HG03521 (cell line): ENCODE measurements around the gene ADGRL3.

Source experiments
- ATAC-seq: cut with Tn5 transposase; IDR thresholded peaks from one replicate; pipeline ENCODE4 v1.9.1; 2021; ENCODE audit warnings: mild to moderate bottlenecking, moderate library complexity; ENCODE audit not compliant: unreplicated experiment

ADGRL3 gene

GRCh38 chr4:61770456-61770855, 570.3 kb downstream of the ADGRL3 start:
- no peak for ATAC-seq

GRCh38 chr4:61771056-61771455, 570.9 kb downstream of the ADGRL3 start:
- ATAC-seq = no peak

- ATAC-seq = no peak
Measured at GRCh38 chr4:61772126-61772525, 572.0 kb downstream of the ADGRL3 start.

GRCh38 chr4:61773655-61774245, 573.6 kb downstream of the ADGRL3 start:
- no peak for ATAC-seq

- no peak for ATAC-seq
Measured at GRCh38 chr4:61782133-61782532, 582.0 kb downstream of the ADGRL3 start.

- ATAC-seq = no peak
Measured at GRCh38 chr4:61783050-61783449, 582.9 kb downstream of the ADGRL3 start.

- ATAC-seq = no peak
Measured at GRCh38 chr4:61785761-61786160, 585.6 kb downstream of the ADGRL3 start.

- ATAC-seq = no peak
Measured at GRCh38 chr4:61786211-61786610, 586.1 kb downstream of the ADGRL3 start.

GRCh38 chr4:61795998-61796397, 595.9 kb downstream of the ADGRL3 start:
- no peak for ATAC-seq

- no peak for ATAC-seq
Measured at GRCh38 chr4:61799794-61800193, 599.7 kb downstream of the ADGRL3 start.

GRCh38 chr4:61805227-61805626, 605.1 kb downstream of the ADGRL3 start:
- no peak for ATAC-seq

GRCh38 chr4:61805979-61806378, 605.9 kb downstream of the ADGRL3 start:
- no peak for ATAC-seq

GRCh38 chr4:61812171-61812570, 612.0 kb downstream of the ADGRL3 start:
- no peak for ATAC-seq

- no peak for ATAC-seq
Measured at GRCh38 chr4:61817071-61817470, 616.9 kb downstream of the ADGRL3 start.

- ATAC-seq = no peak
Measured at GRCh38 chr4:61820136-61820535, 620.0 kb downstream of the ADGRL3 start.

- no peak for ATAC-seq
Measured at GRCh38 chr4:61824454-61824853, 624.3 kb downstream of the ADGRL3 start.

- ATAC-seq = no peak
Measured at GRCh38 chr4:61827907-61828391, 627.8 kb downstream of the ADGRL3 start.

- no peak for ATAC-seq
Measured at GRCh38 chr4:61828960-61829359, 628.8 kb downstream of the ADGRL3 start.

GRCh38 chr4:61831987-61832386, 631.9 kb downstream of the ADGRL3 start:
- no peak for ATAC-seq

- no peak for ATAC-seq
Measured at GRCh38 chr4:61837395-61837794, 637.3 kb downstream of the ADGRL3 start.

GRCh38 chr4:61838072-61838471, 637.9 kb downstream of the ADGRL3 start:
- ATAC-seq = no peak

- ATAC-seq = no peak
Measured at GRCh38 chr4:61841714-61842113, 641.6 kb downstream of the ADGRL3 start.

- ATAC-seq = no peak
Measured at GRCh38 chr4:61851126-61851525, 651.0 kb downstream of the ADGRL3 start.
